HG03025 (cell line): ENCODE measurements around the gene NECTIN4.
"Not testable (repeated sequence)": the region's sequence is repeated elsewhere in the genome, so short reads cannot be mapped to it uniquely, and the experiment has no call there.

ENCODE experiments used
- ATAC-seq: cut with Tn5 transposase; IDR thresholded peaks from one replicate; pipeline ENCODE4 v1.9.1; 2021; ENCODE audit warnings: mild to moderate bottlenecking, moderate library complexity; ENCODE audit not compliant: unreplicated experiment, low FRiP score

Gene NECTIN4

DNA sequence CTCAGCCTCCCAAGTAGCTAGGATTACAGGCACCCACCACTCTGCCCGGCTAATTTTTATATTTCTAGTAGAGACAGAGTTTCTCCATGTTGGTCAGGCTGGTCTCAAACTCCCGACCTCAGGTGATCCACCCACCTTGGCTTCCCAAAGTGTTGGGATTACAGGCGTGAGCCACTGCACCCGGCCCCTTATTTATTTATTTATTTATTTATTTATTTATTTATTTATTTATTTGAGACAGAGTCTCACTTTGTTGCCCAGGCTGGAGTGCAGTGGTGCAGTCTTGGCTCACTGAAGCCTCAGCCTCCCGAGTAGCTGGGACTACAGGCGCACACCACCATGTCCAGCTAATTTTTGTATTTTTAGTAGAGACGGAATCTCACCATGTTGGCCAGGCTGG is 23.7 kb downstream of the NECTIN4 start:
- not testable (repeated sequence) for ATAC-seq

DNA sequence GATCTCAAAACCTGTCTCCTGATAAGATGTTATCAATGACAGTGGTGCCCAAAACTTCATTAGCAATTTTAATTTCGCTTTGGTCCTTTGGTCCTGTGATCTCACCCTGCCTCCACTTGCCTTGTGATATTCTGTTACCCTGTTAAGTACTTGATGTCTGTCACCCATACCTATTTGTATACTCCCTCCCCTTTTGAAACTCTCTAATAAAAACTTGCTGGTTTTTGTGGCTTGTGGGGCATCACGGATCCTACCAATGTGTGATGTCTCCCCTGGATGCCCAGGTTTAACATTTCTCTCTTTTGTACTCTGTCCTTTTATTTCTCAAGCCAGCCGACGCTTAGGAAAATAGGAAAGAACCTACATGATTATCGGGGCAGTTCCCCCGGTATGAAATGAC is 25.4 kb downstream of the NECTIN4 start:
- ATAC-seq: not testable (repeated sequence)

DNA sequence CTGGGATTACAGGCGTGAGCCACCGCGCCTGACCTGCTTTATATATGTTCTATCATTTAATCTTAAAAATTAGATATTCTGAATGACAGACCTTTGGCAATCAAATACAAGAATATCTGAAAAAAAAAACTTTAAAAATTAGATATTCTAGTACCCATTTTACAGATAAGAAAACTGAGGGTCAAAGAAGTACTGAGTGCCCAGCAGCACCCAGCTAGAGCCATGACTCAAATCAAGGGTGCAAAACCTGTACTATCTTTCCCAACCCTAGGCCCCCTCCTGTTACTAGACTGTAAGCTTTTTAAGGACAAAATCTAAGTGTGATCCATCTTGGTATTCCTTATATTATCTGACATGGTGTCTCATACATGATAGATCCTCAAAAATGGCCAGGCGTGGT is 27.9 kb downstream of the NECTIN4 start:
- ATAC-seq: no peak

DNA sequence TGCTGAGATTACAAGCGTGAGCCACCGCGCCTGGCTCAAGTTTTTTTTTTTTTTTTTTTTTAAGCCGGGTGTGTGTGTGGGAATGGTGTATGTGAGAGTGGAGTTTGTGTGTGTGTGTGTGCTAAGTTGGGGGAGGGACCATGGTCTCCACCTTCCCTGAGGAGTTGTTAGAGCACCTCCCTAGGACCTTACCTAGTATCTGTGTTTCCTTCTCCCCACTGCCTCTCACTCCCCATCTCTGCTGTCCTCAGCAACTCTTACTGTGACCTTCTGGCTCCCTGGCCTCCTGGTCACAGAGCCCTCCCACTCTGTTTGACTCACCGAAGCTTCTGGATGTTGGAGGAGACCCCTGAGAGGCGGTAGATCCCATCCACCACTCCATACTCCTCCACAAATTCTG is 30.1 kb downstream of the NECTIN4 start:
- ATAC-seq: no peak

DNA sequence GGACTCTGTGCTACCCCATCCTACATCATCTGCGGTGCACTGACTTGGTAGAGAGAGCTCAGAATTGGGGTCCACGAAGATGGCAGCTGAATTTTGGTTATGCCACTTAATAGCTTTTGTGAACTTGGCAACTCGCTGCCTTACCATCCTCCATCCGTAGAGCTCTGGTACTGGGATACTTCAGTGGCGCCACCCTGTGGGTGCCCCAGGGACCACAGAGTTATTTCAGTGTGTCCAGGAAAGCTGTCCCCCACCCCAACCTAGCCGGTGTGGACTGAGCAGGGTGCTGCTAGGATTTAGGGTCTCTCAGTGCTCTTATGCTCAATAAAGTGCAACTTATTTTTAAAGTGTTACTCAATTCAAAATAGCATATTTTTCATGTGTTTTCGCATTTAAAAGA is 34.6 kb downstream of the NECTIN4 start:
- no peak for ATAC-seq

DNA sequence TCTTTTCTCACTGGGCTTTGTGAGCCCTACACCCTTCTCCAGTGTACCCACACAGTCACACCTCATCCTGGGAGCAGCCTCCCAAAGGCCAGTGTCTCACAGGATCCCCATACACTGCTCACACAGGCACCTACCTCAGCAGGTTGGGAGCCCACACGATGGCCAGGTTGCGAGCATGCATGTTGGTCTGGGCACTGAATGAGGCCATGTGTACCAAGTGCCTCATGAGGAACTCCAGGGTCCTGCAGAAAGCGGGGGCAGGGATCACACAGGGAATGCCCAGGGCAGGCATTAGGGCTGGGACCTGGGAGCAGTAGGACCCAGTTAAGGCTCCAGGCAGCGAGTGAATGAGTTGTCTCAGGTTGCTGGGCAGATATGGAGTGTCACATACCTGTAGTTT is 35.1 kb downstream of the NECTIN4 start:
- no peak for ATAC-seq

DNA sequence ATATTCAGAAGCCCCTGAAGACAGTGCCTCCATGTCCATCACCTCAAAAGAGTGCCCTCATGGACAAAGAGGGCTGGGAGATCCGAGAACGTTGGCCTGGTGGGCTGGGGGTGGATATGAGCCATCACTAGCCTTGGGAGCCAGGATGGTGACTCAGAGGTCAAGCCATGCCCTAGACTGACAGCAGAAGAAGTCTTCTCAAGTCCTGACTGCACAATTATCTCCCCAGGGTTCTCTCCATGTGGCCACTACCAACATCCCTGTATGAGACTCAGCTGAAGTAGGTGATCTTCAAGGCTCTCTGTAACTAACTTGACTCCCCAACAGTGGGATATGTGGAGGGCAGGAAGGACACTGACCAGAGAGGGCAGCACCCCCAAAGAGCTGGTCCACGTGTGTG is 36.5 kb downstream of the NECTIN4 start:
- no peak for ATAC-seq

DNA sequence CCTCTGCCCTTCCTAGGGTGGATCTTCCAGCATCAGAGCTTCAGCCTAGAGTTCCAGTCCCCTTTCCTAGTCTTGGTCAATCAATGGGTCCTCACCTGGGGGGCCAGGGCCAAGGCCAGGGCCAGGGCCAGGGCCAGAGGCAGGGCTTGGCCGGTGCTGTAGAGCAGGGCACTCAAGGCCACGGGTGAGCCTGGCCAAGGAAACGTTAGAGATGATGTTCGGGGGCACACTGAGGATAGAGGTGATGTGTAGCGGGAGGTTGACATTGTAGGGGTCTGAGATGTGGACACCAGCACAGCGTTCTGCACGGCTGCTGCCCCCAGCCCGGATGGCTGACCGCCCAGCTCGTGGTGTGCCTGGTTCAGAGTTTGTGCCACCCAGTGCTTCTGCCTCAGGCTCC is 38.1 kb downstream of the NECTIN4 start:
- ATAC-seq: no peak

DNA sequence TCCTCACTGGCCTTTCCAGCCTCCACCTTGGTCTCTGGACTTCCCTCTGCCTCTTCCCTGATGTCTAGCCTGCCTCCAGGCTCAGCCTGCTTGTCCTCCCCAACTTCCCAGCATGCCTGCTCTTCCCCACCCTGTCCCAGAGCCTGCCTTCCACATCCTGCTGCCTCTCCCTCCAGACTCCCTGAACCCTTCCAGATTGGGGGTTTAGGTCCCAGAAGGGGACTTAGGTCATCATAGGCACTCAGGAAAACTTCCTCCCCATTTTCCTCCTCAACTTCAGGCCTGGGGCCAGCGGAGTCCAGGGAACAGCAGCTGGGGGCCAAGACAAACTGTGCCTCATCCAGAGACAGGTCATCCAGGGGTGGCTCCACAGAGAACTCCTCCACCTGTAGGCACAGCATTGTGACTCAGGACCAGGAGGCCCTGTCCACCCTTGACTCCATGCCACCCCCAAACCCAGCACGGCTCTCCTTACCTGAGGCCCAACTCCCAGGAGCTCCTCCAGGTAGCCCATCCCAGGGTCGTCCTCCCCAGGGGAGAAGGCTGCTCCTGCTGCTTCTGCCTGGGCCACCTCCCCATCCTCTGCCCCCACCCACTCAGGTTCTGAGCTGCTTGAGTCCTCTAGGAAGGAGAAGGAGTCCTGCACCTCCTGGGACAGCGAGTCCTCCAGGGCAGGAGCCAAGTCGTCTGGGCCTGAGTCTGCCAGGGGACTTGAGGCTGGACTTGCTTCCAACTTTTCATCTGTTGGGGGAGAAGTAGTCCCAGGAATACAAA is 40.2 kb downstream of the NECTIN4 start:
- no peak for ATAC-seq

DNA sequence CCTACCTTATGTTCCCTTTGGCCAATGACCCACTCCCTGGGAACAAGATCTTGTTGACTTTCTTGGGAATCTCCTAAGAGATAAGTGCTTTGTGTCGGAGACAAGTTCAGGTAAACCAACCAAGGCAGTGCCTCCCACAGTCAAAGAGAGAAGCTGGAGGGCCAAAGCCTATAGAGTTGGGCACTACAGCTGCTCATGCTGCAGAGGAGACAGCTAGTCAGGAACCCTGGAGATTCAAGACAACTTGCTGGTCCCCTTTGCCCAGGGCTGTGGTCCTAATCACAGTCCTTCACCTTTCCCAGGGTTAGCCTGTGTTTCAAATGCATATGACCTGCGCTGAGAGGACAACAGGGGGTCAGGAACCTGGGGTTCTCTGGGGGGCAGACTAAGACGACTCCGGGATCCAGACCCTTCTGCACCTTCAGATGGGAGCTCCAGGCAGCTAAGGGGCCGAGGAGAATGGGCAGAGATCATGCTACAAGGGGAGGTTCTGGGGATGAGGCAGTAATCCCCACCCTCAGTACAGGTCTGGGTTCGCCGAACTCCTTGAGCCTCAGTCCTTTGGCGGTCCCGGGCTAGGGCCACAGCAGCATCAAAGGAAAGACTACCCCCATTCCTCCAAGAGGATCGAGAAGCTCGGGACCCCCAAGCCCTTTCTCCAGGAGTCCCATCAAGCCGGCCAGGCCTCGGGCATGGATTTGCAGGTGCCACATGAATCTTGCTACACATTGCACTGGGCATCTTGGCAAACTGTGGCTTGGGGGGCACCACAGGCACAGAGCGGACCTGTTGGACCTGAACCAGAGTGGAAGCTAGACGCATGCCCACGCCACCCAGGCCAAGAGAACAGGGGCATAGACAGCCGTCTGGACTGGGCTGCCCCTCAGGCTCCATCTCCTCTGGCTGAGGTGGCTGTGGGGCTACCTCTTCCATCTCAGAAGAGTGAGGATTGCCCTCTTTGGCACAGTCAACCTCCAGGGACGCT is 41.6 kb downstream of the NECTIN4 start:
- ATAC-seq: no peak

DNA sequence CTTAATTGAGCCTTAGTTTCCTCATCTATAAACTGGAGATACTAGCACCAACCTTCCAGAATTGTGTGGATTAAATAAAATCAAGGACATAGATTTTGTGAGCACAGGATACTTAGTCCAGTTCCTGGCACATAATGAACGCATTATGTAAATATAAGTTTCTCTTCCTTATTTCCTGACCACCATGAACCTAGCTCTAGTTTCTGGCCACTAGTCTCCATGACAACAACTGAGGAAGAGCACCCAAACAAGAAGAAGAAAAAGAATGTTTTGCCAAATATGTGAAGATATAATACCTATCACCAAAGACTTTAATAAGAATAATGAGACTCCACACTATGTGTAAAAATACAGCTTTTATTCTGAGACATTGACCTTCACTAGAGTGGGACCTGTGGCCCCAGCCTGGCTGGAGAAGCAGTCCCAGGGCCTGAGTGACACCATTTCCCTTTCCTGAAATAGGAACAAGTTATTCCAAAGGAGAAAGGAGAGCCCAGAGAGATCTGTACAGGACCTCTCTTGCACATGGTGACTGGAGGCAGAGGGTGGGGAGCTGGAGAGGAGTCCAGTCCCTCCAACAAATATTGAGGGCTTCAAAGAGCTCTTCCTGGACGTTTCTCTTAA is 42.6 kb downstream of the NECTIN4 start:
- ATAC-seq: no peak

DNA sequence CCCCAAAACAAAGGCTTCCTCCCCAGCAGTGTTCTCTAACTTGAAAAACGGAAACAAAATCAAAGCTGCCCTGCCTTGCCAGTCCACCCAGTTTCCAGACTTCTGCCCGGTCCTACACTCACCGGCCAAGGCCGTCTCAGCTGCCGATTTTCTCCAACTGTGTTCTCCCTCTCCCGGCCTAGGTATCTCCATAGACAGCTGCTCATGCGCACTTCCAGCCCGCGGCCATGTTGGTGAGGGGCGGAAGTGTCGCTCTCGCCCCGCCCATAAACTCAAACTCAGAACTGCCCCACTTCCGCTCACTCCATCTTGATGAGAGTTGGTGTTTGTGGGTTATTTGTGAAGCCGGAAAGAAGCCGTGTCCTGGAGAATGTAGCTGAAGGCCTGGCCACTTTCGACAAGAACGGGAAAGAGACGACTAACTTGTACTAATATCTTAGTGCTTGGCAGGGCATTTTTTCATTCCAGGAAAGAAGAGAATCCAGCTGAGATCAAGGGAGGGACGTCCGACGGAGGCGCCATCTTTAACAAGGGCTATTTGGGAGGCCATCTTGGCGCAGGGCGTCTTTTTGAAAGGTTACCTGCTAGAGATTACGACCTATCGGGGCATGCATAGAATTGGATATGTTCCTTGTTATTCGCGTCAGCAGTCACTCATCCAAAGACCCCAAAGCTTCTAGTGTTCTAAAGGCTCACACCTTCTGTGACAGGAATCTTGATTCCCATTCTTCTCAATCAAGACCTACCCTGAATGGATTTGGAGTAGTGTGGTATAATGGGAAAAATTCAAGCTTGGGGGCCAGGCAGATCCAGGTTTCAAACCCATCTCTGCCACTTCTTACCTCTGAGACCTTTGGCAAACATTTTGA is 43.4 kb downstream of the NECTIN4 start, which contains the start of gene USF1:
Gene USF1 (minus strand): TSS at position 242 of the 869 bp plus-strand sequence. CDS start 2,702 bp downstream, outside the sequence.
- peak; percentile 53 for ATAC-seq

DNA sequence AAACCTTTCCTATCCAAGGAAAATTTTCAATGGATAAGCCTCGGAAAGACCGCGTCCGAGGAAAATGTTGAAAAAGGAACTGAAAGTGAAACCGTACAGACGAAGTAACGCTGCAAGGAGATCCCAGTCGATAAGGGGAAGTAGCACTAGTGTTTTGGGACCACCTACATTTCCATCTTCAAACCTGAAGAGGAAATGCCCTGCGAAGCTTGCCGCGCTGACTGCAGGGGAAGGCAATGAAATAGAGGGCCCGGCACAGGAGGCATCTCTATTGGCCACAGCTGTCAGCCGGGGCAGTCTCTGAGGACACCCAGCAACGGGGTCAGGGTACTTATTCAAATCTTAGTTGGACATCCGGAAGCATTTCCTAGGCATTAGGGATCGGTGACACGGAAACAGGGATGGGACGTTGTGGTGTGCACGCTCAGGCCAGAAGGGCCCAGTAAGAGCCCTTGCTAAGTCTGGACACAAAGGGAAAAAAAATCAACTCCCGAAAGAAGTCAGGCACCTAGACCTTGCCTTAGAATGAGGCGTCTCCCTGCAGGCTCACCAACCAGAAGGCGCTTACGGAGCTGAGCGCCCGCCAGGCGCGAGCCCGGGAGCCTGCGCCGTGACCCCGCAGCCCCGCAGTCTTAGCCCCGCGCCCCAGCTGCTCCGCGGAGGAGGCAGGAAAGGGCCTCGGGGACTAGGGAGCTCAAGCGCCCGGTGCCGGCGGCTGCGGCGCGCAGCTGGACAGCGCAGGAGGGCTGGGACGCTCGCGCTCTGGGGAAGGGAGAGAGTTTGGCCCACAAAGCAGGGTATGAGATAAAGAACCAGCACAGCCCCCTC is 44.2 kb downstream of the NECTIN4 start:
- peak; percentile 29 for ATAC-seq

DNA sequence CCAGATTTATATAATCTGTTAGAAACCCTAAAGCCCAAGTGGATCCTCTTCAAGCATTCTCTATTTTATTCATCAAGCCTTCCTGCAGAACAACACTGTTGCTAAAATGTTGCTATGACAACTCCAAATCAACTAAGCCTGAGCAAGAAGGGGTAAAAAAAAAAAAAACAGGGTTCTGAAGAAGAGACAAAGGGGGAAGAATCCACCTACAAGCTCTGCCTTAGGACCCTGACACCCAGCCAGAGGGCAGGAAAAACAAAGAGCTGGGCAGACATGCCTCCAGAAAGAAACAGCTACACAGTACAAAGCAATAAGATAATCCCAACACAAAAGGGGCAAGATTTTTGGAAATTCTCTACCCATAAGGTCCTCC is 44.8 kb downstream of the NECTIN4 start:
- ATAC-seq: no peak

DNA sequence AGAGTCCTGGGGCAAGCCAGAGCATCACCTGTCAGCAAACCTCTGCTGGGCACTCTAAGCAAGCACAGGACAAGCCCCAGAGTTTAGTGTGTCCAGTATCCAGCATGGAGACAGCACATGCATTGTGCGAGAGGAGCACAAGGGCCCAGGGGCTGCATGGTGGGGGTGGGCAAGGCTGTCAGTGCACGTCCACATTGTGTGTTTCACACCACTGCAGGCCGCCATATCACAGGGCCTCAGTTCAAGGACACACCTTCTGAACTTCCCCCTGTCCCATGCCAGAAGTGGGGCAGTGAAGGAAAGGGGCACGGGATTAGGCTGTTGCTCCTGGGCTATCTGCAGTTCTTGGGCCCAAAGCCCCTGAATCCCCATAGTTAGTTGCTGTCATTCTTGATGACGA is 49.8 kb downstream of the NECTIN4 start:
- no peak for ATAC-seq

DNA sequence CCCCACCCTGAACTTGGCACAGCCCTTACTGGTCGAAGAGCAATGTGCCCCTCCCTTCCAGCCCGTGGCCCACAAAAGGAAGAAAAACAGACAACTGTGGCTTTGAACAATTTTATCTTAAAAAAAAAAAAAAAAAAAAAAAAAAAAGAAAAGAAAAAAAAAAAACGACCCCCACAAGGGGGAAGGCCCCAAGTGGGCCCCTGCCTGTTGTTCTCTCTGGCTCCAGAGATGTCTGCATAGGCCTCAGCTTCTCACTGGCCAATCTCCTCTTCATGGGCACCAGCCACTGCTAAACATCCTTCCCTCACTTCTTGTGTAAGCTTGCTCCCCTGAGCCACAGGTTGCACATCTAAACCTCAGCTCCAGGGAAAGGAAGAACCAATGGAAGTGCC is 50.2 kb downstream of the NECTIN4 start:
- ATAC-seq: no peak

DNA sequence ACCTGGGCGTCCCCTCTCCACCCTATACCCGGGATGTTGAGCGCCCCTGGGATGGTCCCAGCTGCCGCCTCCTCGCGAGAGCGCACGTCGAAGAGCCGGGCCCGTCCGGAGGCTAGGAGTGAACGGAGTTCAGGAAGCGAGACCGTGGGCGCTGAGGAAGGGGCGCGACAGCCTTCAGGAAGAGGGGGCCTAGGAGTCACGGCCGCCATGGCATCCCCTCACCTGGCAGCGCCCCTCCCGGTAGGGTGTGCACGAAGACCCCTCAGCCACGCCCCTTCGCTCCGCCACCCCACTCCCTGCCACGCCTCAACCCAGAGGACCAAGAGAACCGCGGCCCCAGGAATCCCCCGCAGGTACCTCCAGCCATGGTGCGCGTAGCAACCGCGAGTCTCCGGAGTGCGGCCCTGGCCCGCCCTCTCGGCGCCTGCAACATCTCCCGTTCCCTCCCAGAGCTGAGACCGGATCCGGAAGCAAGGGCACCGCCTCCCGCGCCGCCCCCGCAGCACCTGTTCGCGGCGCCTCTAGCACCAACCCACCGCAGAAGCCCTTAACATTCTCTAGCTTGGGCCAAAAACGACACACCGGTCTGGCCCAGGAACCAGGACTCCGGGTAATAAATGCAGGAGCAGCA is 50.7 kb downstream of the NECTIN4 start, which contains the start of gene TSTD1:
Gene TSTD1 (minus strand): TSS at position 442 of the 631 bp plus-strand sequence. CDS start 75 bp downstream, at position 367.
- ATAC-seq: peak; percentile 72

DNA sequence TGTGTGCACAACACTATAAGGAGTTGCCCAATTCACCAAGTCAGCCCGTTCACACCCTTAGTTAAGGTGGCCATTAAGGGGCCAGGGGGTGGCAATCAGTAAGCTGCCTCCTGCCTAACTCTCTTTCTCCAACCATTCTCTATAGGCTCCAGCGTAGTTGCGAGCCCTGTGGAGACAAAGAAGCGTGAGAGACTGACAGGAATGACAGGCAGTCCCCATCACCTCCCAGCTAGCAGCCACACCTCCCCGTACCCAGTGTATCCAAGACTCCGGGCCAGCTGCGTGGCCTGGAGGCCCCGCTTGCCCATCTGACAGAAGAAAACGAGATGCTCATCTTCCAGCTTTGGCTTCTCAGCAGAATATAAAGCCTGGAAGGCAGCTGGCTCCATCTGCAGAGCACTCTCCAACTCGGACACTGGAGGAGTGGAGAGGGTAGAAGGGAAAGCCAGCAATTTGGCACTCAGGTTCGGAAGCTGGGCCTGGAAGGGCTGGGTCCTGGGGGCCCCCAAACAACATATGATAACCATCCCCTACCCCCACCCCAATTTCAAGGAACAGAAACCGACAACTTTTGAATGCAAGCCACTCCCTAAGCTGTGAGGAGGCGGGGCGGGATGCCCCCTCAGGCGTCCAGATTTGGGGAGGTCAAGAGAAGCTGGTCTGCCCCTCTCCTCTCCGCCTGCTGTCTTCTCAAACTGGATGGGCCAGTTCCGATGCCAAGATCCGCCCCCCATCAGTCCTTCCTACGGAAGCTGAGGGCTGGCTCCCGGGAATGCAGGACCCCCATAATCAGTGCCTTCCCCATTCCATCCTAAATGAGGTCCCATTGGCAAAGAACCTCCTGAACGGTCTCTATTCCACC is 51.5 kb downstream of the NECTIN4 start:
- no peak for ATAC-seq
